DMS79 (cell line): ENCODE results near the gene ATG7.
"Not testable (repeated sequence)": the region's sequence is repeated elsewhere in the genome, so short reads cannot be mapped to it uniquely, and the experiment has no call there.

ENCODE experiments used
- DNase-seq: peaks from one replicate; lab custom pipeline; 2025; lab: John Stamatoyannopoulos, UW

The ATG7 gene

DNA sequence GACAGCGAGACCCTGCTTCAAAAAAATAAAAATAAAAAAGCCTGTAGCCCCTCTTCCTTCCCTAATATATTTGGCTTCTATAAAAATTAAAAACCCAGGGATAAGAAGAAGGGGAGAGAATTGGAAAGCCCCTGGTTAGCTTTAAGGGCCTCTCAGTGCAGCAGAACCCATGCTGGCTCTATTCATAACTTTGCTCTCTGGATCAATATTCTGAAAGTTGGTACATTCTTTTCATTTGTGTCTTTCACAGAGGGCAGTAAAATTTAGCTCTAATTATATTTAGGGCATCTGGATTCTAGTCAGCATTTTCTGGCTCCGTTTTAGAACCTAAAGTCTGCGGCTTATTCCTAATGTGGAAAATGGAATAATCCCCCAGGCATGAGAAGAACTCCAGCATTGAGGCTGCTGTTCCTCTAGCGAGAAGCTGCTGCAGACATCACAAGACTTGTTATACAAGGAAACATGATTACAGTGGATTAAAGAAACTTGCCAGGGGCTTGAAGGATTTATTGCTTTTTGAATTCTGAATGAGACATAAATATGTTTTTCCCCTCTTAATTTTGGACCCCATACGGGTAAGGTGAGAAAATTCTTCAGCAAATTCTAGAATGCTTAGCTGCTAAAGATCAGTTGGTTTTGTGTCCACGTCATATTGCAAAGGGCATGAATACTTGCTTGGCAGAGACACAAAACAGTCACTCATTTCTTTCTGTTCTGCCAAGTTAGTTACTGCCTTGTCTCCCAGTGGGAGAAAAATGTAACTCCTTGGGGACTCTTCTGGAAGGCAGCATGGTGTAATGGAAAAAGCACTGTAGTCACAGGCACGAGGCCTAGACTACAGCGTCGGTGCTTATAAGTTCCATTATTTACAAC is 193.8 kb downstream of the ATG7 start:
- no peak for DNase-seq

DNA sequence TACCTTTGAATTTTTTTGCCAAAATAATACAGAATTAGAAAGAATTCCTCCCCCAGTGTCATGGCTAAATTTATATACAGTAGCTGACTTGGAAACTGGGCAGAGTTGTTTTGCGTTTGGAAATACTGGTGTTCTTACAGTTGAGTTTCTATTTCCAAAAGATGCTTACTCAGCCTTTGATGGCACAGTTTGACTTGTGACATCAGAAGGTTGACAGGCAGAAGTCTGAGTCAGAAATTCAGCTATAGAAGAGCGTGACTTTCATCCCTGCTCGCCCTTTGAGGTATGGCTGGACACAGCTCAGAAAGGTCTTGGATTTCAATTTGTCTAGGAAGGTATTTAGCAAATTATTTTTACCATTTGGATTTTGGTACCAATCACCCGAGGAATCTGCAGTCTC is 195.7 kb downstream of the ATG7 start:
- no peak for DNase-seq

DNA sequence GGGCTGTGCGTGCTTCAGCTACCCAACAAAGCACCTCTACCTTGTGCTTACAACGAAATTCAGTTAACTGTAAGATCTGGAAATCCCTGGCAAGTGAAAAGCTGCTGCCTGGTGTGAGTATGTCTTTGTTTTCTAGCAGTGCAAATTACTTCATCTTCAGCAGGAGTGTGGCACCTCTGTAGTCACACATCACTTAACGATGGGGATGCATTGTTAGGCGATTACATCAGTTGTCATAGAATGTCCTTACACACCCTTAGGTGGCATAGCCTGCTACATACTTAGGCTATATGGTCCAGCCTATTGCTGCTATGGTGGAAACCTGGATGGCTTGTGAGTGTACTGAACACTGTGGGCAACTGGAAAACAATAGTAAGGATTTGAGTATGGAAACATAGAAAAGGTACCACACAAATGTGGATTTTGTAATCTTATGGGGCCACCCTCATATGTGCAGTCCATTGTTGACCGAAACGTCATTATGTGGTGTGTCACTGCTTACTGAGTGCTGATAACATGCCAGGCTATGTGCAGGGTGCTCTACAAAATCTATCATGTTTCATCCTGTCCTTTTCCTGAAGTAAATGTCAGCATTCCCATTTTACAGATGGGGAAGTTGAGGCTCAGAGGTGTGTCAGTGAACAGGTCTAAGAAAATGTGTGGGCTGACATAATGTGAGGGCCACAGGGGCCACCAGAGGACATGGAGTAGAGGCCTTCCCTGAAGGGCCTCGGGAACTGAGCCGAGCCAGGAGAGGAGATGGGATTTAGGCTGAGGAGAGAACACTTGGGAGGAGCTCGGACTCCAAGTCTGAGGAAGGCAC is 198.0 kb downstream of the ATG7 start:
- DNase-seq: no peak

DNA sequence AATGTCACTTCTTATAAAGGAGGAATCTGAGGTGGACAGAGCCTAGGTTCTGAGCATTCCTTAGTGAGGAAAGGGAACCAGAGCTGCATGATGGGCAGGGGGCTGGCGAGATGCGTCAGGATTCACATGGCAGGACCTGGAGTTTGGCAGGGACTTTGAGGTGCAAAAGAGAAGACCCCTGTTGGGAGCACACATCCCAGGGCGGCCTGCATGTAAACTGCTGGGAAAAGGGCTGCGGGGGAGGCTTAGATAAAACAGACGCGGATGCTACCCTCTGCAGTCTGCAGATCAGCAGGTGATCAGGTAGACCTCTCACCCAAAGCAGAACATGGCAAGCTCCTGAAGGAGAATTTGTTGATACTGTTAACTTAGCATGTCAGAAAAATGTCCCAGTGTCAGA is 203.1 kb downstream of the ATG7 start:
- DNase-seq: no peak

DNA sequence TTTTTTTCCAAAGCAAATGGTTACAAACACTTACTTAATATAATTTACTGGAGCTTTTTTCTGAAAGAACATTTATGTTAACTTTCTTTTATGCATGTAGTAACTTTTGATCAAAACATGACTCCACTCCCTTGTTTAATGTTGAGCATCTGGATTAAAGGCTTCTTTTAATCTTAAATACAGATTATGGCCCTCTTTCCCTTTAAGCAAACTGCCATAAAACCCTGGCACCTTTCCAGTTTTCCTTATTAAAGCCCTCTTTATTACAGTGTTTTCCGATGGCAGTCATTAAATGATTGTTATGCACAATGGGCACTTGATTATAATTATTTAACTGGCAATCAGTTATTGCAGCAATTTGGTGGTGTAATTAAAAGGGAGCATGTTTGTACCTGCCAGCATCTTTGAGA is 204.5 kb downstream of the ATG7 start:
- peak; percentile 33 for DNase-seq

DNA sequence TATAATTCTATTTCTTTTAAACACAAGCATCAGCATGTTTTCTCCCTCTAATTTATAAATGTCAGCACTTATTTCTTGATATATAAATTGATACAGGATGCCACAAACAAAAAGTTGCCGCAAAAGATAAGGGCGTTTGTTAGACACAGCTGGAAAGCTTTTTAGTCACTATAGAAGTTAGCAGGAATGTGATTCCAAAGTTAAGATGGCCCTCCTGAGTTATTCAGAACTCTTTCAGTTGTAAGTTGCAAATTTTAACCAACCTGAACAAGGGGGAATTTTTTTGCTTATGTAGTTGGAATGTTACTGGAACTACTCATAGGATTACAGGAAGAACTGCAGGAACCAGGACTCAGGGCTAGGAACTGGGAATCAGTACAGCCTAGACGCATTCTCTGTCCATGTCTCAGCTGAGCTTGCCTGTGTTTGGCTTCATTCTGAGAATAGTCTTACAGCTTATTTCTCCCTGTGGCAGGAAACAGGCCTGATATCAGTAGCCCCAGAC is 205.3 kb downstream of the ATG7 start:
- no peak for DNase-seq

DNA sequence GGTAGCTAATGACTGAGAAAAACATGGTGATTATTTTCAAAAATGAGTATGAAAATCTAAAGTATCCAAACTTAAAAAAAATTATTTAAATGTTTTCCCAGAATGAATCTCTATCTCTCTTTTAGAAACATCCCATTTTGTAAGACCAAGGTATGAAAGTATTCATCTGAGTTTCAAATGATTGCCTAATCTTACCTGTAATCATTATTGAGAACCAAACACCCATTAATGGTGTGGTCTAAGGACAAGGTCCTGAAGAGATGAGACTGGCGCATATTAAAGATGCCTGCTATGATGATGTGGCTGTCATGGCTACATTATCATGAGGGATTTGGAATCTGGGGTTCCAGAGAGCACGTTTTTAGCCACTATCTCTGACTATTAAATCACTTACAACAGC is 206.0 kb downstream of the ATG7 start:
- no peak for DNase-seq

DNA sequence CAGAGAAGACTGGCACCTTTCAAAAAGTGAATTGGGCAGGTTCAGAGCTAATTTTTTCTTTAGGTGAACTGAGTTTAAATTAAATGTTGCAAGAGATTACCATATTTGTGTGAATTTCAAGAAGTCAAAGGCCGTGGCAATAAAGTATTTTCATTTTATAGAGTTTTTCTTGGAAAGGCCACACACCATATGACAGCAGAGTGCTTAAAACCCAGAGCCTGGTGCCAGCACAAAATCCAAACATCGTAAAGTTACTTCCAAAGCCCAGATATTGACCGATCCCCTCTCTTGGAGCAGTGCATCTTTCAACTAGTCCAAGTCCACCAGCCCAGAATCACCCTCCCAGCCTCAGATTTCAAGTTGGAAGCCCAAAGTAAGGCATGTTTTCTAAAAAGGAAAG is 207.0 kb downstream of the ATG7 start:
- DNase-seq: no peak

DNA sequence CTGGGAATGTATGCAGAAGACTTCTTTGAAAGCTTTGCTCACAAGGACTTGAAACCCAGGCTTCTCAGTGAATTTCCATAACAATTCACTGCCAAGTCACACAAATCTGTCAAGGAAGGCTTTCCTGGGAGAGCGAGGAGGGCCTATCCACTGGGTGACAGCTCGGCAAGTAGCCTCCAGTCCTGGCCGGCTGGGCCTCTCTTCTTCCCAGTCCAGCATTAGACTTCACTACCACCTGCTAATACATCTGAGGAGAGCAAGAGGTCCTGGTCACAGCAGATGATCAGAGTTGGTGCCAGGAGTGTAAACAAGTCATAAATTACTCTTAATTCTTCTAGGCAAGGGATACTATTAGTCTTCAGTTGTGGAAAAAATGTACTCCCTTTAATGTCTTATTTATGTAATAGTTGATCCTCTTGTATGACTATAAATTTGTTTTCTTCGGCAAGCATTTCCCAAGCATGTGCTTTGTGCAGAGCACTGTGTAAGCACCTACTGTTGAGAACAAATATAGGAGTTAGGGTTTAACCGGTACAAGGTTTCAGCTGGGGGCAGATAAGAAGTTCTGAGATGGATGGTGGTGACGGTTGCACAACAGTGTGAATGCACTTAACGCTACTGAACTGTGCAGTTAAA is 208.6 kb downstream of the ATG7 start:
- DNase-seq: no peak

DNA sequence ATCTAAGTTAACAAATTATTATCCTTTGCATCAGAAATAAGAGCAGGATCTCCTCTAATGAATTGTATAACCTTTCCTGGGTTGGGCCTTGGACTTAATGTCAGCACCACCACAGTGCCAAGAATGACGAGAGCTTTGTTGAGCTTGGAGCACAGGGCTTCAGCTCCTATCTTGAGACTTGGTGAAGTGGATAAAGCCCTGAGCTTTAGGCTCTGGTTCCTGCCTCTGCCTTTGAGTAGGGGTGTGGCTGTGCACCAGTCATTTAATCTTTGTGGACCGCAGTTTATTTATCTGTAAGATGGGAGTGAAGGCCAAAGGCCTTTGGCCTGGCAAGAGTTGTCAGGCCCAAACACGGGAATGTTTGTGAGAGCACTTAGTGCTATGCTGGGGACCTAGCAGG is 209.4 kb downstream of the ATG7 start:
- DNase-seq: no peak

DNA sequence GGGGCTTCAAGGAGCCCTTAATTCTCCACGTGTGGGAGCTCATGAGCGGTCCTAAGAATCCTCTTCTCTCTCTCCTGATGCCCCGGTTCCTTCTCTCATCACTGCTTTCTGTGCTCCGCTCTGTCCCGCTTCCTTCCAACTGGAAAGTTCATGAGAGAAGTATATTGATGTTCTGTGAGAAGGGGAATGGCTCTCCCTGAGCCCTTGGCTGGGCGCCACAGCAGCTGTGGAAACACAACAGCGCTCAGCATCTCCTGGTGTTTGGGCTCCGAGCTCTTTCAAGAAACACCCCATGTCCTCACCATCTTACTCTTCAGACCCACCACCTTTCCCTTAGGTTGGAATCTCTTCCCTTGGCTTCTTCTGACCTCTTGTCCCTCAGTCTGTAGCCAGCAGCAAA is 209.8 kb downstream of the ATG7 start:
- no peak for DNase-seq

DNA sequence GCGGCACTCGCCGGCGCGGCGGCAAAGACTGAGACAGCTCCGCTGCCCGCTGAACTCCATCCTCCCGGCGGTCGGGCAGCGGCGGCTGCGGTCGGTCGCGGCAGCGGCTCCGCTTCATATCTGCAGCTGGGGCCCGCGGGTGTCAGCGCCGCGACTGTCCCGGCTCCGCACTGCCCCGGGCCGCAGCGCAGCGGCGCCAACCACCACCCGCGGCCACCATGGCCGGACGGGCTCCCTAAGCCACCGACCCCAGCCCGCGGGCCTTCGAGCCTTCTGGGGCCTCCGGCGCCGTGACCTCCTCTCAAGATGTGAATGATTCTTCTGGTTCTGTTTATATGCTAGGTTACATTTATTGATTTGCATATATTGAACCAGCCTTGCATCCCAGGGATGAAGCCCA is 216.2 kb downstream of the ATG7 start:
- not testable (repeated sequence) for DNase-seq

DNA sequence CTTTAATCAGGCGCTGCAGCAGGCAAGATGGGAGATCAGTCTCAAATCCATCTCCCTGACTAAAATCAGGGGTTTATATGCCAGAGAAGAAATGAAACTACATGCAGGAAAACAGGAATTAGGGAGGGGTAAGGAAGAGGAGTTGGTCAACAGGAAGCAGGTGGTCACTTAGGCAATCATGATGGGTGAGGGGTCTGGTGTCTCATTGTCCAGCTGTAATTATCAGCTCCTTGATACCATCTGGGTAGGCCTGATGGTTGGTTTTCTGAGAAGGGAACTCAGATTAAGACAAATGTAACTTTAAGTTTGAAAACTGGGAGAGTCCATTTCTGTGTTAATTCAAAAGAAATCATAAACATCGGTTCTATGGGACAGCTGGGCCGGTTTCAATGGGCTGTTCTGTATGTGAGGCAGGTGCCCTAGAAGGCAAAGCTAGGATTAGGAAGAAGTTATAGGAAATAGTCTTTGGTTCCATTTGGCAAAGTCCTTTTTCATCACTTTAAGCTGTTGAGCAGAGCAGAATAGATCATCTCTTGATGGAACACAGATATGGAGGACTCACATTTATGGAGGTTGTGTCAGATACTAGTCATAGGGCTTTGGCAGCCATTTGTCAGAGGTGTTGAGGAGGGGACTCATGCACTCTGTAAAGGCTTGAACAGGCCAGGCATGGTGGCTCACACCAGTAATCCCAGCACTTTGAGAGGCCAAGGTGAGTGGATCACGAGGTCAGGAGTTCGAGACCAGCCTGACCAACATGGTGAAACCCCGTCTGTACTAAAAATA is 222.1 kb downstream of the ATG7 start:
- no peak for DNase-seq

DNA sequence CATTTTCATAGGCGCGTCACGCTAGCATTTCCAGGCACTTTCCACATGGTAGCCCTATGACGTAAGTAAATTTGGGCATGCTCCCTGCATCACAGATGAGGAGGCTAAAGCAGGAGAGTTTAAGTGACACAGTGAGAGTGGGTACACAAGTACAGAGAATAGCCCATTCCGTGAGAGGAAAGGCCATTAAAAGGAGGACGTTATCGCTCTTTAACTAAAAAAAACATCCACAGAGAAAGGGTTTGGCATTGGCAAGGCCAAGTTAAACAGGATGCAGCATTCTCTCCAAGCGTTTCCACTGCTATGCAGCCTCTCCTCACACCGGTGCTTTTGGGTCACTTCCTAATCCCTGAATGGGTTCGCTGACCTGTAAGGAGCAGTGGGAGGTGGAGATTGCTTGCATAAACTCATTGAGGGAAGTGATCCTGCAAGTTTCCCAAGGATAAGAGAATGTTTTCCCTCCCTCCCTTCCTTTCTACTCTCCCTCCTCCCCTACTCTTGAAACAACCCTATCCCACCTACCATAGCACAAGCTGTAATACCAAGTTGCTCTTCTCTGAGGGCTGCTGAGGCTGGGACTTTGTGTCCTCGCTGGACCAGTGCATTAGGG is 223.9 kb downstream of the ATG7 start:
- DNase-seq: no peak

DNA sequence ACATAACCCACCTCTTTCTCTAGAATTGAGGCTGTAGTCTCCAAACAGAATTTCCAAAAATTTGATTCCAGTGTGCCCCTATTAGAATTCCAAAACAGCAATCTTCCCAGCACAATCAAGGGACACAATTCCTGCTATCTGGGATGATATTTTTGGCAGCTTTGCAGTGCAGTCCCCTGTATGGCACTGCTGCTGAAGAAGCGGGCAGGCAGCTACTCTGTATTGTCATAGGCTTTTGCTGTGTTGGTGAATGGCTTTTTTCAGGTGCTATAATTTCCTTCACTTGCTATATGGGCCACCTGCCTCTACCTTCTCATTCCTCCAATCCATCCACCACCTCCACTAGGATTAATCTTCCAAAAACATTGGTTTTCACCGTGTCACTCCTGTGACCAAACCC is 226.0 kb downstream of the ATG7 start:
- DNase-seq: no peak

DNA sequence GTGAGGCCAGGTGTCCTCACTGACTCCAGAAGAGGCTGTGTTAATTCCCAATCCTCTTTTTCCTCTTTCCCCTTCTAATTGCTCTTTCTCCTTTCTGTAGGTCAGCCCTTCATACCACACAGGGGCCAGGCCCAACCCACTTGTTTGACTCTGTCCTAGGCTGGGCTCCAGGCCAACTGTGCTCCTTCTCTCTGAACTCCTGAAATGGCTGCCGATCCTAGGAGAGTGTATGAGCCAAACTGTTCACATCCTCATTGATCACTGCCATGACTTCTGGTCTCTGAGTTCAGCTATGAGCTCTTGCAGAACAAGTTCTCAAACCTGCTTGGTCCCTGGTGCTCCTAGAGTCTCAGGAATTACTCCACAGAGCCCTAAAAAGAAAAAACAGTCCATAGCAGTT is 226.4 kb downstream of the ATG7 start:
- no peak for DNase-seq

DNA sequence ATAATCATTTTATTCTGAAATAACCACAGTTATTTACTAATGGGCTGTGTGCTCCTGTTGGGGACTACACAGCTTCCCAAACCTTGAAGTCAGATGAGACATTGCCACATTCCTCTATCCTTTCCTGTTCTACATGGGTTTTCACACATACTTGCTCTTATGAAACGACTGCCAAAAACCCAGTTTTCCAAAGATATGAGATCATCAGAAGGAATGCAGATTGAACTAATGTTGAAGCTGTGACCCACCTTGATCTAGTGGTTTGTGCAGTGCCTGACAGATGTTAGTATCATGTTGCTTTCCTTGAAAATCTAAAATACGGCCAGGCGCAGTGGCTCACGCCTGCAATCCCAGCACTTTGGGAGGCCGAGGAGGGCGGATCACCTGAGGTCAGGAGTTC is 226.9 kb downstream of the ATG7 start:
- no peak for DNase-seq

DNA sequence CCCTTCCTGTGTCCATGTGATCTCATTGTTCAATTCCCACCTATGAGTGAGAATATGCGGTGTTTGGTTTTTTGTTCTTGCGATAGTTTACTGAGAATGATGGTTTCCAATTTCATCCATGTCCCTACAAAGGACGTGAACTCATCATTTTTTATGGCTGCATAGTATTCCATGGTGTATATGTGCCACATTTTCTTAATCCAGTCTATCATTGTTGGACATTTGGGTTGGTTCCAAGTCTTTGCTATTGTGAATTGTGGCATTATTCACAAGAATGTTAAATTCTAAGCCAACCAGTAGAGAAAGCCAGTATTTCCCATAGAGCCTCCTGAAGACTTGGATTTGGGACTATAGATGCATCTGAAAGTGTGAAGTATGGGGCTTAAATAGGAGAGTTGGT is 230.2 kb downstream of the ATG7 start:
- not testable (repeated sequence) for DNase-seq

DNA sequence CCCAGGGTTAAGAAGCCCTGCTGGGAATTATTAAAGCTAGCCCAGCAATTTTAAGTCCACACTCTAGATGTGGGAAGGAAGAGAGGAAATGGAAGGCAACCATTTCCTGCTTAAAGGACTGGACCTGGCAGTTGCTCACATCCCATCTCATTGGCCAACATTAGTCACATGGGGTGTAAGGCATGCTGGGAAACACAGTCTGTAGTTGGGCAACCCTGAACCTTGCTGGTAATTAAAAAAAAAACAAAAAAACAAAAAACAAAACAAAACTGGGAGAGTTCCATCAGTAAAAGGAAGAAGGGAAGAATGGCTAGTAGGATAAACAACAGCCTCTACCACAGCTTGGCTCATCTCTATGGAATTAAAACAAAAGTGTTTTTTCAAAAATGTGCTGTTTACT is 235.5 kb downstream of the ATG7 start:
- no peak for DNase-seq

DNA sequence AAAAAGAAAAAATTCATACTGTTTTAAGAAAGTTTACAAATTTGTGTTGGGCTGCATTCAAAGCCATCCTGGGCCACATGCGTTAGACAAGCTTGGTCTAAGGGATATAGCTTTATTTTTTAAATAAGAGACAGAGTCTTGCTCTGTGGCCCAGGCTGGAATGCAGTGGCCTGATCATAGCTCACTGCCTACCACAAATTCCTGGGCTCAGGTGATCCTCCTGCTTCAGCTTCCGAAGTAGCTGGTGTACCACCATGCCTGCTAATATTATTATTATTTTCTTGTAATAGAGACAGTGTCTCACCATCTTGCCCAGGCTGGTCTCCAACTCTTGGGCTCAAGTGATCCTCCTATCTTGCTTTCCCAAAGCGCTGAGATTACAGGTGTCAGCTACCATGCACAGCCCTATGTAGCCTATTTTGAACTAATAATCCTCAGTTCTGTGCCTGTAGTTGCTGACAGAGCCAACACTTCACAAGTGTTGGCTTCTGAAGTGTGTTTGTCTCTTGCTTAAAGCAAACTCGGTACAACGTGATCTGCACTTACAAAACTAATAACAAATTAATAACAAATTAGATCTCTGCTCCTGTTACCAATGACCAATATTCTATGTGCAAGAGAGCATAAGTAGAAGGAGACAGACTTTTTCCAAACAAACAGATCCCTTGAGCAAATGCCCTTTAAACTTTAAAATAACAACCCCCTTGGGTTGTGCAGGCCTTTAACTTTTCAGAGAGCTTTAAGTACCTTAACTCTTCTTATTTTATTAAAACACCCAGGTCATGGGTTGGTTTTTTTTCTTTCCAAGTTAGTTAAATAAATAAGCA is 236.4 kb downstream of the ATG7 start:
- no peak for DNase-seq
